ENCODE measurements around the gene KLHDC8B.

Gene KLHDC8B

DNA sequence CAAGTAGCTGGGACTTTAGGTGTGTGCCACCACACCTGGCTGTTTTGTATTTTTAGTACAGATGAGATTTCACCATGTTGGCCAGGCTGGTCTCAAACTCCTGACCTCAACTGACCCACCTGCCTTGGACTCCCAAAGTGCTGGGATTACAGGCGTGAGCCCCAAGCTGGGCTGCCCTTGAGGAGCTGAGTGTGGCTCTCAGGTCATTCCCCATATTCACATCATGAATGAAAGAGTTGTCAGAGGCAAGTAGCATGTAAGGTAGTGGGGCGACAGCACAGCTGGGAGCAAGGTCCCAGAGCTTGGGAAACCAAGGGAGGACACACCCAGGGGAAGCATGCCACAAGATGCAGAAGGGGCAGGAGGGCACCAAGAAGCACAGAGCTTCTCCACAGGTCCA, 10.2 kb upstream of the KLHDC8B start:
- no peak for DNase-seq

DNA sequence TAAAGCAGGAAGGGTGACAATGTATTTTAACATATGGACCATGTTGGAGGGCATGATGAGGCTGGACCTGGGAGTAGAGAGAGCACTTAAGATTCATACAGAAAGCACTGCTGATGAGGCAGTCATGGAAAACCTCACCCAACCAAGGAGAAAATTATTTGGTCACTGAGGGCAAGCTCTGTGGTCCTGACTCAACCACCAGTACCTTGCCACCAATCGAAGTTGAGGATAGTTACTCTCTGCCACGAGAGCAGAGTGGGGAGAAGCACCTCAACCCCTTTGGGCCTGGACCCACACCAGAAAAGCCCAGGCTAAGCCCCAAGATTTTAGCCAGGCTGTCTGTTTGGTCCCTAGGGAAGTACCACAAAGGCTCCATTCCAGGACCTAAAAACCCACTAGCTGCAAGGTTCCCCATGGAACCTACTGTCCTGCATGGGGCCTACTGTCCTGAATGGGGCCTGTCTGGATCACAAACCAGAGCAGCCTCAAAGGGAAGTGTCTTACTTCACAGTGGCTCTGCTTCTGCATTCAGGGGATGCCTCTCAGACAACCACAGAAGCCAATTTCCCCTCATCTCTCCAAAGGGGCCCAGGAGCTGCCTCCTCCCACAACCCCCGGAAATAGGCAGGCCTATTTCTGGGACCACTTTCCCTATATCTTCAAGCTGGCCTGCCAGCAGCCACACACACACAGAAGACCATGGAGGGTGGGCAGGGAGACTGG, 9.4 kb upstream of the KLHDC8B start:
- DNase-seq: no peak

DNA sequence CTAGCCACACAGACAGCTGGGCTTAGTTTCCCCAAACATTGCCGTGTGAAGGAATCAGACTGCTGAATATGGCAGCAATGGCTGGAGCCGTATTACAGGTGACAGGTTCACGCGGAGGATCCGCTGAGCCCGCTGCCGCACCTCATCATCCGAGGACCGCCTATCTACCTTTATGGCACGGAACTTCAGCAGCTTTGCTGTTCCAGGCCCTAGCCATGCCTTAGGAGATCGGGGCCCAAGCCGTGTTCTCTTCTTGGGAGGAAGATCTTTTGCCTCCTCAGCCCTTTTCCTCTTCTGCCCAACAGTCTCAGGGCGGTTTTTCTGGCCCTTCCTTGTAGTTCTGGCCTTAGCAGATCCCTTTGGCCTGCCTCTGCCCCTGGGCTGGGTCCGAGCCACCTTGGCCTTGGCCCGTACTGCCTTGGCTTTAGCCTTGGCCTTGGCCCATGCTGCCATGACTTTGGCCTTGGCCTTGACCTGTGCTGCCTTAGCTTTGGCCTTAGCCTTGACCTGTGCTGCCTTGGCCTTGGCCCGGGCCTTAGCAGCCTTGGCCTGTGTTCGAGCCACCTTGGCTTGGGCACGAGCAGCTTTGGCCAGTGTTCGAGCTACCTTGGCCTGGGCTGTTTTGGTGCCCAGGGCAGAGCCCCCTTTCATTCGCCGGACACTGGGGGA, 8.5 kb upstream of the KLHDC8B start:
- no peak for DNase-seq

DNA sequence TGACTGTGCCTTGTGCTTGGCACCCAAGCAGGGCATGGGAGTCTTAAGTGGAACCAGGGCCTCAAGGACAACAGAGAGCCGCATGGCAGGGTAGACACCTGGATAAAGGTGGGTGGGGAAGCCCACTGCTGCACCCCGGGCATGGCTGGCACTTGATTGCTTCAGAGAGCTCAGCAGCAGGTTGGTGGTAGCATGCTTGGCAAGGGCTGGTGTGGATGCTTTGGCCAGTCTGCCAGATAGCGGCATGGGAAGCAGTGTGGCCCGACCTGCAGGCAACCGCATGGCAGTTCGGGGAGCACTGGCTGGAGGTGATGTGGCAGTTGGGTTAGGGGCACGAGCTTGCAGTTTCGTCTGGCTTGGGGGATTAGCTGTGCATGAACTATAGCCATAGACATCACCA, 7.8 kb upstream of the KLHDC8B start:
- DNase-seq: no peak

DNA sequence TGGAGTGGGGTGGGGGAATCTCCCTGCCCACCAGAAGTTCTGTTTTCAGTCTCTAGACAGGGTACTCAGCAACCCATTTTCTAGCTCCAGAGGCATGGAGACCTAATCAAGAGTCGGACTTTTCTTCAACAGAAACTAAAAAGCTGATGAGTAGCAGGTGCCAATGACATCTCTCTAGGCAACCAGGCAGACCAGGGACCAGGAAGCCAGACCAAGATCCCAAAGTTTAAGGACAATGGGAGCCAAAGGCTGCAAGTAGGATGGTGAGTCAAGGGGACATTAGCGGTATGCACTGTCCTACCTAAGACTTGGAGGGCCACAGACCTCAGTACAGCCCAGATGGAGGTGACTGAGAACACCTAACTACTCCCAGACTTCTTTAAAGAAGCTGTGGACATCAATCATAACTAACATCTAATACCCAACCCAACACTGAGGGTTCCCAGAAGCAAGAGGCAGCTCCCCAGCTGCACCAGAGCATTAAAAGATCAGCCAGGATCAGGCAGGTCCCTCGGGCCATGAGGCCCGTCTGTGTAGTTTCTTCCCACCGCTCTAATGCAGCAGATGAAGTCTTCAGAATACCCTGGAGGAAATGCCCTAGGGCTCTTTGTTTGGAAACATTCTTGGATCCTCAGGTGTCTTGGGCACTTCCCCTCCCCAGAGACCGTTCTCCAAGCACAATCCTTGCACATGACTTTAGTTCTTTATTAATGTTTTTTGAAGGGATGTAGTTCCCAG, 6.2 kb upstream of the KLHDC8B start:
- DNase-seq: no peak

DNA sequence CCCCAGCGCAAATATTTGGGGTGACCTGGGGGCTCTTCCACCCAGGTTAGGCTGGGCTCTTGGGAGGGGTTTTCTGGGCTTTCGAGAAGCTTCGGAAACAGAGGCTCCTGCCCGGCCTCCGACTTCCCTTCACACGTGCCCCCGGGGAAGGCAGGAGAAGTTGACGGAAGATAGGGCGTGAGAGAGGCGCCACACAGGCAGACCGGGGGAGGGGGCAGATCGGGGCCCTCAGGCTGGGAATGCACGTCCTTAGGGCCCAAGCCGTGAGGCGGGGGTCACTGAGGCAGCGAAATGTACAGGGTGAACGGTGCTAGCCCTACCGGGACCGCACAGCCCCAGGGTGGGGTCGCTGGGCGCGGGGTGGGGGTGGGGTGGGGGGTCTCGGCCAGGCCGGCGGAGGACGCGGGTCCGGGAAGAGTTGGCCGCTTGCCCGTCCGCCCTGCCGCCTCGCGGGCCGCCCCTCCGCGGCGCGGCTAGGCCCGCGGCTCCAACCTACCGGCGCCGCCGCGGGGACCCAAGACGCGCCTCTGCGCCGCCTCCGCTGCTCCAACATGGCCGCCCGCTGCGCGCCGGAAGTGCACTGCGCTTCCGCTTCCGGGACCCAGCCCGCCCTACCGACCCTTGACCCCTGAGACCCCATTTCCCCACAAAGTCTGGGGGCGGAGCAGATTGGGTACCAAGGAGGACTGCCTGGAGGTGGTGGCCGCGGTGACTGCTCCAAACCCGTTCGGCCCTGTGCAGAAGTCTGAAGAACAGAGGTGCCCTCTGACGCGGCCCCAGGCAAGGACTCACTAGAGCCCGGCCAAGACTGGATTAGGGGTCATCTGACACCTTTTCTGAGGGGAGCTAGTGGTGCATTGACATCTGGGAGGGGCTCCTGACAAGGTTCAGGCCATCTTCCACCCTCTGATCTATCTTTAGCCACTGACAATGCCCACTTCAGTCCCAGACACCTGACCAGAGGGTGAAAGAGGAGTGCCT, 5.3 kb upstream of the KLHDC8B start, which contains the start of gene CCDC71:
CCDC71 (minus strand) TSS at position 561 of the 981 bp plus-strand sequence. CDS start 2,123 bp downstream, outside the sequence.
- peak; percentile 73 to 77 for DNase-seq

DNA sequence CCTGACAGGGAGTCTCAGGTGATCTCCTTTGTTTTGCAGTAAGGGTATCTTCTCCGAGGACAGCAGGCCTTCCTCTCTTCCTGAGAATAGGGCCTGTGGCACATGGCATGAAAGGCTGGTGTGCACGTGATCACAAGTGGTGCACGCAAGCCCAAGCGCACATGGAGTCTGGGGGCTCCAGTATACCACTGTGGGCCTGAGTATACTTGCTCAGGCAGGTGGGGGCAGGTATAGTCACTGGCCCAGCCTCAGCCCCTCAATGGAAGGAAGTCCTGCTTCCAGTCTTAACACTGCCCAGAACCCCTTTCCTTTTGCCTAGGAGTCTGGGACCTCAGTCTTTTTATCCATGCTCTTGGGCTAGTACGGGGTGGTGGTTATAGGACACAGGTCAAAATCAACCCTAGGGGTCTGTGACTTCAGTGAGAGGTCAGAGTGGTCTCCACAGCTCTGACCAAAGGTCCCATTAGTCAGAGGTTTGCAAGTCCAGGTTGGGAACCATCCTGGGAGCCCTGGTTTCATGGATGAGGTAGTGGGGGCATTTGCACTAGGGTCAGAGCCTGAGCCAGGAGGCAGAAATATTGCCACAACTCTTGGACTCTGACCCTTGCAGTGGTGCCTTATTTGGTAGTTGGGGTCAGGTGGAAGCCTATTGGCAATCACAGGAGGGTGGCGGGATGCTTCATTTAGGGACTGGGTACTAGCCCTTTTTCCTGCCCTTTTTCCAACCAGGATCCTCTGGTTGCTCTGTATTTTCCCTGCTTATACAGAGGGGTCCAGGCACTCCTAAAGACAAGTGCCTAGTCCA, 4.4 kb upstream of the KLHDC8B start:
- DNase-seq: no peak

DNA sequence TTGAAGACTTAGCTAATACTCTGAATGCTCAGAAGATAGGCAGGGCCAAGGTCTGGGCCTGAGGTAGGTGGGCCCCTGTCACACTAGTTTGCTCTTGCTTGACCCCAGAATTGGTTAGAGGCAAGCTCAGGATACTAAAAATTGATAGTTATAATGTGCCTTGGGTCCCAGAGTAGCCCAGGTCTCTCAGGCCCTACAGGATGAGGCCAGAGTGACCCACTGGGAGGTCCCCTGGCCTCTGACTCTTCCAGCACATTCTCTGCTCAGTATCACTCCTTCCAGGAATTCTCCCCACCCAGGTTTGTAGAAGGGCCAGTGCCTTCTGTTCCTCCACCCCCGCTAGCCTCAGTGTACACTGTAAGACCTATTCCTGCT, 667 bp upstream of the KLHDC8B start:
- no peak for DNase-seq

DNA sequence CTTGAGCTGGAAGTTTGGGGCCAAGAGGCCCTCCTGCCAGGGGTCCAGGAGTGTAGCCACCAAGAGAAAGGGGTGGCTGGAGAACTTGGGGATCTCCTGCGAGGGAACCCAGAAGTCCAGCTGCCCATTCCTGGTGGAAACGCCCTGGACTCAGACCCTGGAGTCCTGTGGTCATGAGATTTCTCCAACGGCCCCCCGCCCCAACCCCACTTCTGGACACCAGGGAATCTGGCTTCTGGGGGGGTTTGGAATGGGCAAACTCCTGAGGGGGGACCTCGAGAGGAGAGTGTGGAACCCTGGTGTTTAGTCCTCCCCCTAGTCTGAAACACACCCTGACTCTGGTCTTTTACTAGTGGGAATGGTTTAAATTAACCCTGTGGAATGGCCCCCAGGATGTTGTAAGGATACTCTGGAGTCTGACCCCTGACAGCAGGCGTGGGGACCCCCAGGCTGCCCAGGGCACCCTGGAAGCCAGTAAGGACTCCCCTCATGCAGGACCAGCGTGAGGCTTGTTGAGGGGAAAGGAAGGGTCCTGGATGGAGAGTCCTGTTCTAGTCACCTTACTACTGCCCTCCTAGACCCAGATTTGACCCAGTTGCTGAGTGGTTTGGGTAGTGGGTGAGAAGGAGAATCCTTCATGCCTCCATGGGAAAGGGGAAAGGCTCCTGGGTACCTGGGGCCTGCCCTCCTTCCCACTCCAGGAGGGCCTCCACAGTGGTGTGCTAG, 540 bp downstream of the KLHDC8B start:
- DNase-seq: no peak

DNA sequence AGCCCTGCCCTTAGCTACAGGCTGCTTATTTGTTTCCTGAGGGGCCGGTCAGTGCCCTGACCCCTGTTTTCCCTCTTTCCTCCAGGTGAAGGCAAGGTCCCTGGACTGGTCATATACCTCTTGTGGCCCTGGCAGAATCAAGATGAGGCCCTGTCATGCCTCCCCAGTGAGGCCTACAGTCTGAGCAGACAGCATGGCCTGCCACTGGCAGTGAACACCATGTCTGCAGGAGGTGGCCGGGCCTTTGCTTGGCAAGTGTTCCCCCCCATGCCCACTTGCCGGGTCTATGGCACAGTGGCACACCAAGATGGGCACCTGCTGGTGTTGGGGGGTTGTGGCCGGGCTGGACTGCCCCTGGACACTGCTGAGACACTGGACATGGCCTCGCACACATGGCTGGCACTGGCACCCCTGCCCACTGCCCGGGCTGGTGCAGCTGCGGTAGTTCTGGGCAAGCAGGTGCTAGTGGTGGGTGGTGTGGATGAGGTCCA, 1.2 kb downstream of the KLHDC8B start:
- no peak for DNase-seq

DNA sequence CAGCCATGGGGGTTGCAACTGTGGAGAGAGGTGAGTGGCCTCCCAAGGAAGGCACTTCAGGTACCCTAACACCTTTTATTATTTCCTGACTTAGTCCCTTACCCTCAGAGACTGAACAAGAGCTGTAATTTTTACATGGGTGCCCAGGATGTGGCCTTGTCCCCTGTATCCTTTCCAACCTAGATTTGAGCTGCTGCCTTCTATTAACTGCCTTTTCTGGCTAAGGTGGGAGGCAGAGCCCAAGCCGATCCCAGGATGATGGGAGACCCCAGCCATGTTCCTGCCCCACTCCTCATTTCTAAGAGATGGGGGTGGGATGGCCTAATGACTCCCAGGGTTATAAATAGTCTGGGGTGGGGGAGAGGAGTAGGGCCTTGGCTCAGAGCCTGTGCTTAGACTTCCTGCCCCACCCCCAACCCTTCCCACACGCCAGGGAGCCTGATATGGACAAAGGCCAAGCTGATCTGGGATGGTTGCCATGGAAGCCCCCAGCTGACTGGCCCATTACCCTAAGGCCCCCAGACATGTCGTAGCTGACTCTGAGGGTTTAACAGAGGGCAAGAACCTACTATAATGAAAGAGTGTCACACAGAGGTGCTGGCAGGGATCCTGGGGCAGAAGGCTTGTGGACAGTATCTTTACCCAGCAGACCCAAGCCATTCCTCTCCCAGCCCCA, 1.9 kb downstream of the KLHDC8B start:
- DNase-seq: no peak

DNA sequence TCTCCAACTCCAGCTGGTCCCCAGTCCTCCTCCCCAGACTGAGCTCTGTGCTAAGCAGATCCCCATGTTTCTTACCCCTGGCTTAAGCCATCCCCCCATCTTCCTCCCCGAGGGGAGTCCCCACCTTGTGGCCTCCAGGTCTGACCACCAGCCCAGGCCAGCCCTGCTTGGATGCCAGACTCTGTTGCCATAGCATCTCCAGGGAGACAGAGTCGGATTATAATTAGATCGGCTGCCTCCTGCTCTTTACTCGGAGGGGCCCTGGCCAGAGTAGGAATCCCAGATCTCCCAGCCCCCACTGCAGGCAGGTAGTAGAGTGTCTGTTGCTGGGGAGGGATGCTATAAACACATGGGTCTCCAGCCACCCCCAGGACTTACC, 2.4 kb downstream of the KLHDC8B start:
- no peak for DNase-seq

DNA sequence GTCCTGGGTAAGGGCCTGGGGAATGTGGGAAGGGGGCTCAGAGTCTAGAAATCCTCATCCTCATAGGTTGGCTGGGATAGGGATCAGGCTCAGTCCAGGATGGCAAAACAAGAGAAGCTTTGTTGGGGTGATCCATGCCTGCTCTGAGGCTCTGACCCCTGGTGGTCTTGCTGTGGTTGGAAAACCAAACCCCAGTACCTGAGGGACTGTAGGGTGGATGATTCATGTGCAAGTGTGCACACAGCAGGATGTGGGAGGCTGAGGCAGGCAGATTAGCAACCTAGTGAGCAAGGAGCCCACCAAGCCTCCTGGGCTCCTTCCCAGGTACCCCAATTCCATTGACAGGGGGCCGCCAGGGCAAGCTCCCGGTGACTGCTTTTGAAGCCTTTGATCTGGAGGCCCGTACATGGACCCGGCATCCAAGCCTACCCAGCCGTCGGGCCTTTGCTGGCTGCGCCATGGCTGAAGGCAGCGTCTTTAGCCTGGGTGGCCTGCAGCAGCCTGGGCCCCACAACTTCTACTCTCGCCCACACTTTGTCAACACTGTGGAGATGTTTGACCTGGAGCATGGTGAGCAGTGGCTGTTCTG, 3.1 kb downstream of the KLHDC8B start:
- DNase-seq: no peak

DNA sequence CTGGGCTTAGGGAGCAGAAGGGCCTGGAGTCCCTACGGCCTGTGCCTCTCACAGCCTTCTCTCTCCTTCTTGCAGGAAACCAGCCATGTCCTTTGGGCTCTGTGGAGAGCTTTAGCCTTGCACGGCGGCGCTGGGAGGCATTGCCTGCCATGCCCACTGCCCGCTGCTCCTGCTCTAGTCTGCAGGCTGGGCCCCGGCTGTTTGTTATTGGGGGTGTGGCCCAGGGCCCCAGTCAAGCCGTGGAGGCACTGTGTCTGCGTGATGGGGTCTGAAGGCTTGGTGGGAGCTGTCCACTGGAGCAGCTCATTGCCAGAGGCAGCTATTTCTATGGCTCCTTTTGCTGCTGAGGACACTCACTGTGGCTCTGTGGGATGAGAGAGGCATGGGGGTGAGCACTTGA, 4.1 kb downstream of the KLHDC8B start:
- DNase-seq: no peak

DNA sequence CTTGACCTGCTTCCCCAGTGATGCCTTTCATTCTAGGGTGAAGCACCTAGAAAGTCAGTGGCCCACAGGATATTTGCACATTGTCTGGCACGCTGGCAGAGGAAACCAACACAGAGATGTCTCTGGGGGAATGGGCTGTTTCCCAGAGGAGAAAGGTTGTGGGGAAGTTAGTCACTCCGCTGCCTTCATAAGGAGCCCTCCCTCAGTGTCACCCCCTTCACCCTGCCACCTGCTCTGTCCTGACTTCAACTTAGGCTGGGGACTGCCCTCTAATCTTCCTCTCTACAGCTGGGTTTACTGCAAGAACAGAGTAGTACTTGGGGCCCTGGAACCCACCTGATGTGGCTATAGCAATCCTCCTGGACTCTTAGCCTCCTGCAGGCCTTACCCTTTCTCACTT, 5.7 kb downstream of the KLHDC8B start:
- no peak for DNase-seq

DNA sequence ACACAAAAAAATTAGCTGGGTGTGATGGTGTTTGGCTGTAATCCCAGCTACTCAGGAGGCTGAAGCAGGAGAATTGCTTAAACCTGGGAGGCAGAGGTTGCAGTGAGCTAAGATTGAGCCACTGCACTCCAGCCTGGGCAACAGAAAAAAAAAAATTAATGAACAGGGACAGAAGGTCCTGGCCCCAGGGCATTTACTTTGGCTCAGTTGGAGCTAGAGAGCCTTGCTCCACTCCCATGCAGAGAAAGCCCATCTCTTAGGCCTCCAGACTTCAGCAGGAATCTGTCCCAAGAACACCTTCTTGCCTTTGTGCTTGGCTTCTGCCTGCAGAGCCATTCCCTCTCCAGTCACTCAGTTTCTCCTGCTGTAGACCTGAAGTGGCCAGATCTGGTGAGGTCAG, 8.7 kb downstream of the KLHDC8B start:
- DNase-seq: no peak

DNA sequence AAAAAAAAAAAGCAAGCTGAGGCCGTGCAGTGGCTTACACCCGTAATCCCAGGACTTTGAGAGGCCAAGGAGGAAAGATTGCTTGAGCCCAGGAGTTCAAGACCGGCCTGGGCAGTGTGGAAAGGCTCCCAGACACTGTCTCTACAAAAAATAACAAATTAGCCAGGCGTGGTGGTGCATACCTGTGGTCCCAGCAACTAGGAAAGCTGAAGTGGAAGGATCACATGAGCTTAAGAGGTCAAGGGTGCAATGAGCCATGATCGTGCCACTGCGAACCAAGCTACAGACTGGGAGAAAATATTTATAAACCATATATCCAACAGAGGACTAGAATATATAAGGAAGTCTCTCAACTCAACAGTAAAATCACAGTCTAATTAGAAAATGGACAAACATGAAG, 10.0 kb downstream of the KLHDC8B start:
- DNase-seq: no peak

DNA sequence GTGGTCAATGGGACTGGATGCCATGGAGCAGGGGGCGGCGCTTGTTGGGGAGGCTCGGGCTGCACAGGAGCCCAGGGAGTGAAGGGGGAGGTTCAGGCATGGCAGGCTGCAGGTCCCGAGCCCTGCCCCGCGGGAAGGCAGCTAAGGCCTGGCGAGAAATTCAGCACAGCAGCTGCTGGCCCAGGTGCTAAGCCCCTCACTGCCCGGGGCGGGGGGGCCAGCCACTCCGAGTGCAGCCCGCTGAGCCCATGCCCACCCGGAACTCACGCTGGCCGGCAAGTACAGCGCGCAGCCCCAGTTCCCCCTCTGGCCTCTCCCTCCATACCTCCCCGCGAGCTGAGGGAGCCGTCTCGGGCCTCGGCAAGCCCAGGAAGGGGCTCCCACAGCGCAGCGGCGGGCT, 11.3 kb downstream of the KLHDC8B start:
- DNase-seq: no peak

DNA sequence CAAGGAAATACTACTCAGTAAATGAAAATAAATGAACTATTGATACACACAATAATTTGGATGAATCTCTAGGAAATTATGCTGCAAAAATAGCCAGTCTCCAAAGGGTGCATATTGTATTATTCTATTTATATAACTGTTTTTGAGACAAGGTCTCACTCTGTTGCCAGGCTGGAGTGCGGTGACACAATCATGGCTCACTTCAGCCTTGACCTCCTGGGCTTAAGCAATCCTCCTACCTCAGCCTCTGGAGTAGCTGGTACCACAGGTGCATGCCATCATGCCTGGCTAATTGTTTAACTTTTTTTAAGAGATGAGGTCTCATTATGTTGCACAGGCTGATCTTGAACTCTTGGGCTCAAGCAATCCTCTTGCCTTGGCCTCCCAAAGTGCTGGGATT, 12.5 kb downstream of the KLHDC8B start:
- no peak for DNase-seq

DNA sequence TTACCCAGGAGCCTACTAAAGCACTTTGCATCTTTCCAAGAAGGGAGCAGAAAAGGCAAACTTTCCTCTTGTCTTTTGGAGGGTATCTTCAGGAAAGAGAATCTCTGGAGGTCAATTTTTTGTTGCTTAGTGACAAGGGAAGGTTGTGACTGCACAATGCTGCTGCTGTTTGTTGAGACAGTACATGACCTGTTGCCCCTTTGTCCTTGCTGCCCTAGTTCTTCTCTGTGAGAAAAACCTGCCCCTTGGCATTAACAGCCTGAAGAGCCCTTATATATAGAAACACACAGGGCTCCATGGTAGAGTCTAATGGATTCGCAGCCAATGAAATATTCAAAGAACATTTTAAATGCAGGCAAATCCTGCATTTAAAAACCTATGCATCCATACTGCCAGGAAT, 20.3 kb downstream of the KLHDC8B start:
- no peak for DNase-seq
